Brain microvascular endothelial cell (primary cell): ENCODE measurements around the gene HBM.

Experiments used
- DNase-seq: peaks from one replicate; pipeline ENCODE4 v3.0.0-alpha.2; 2020
- H3K27ac ChIP-seq: fragments of 250-450 bp; sonication (Bioruptor Pico); 2 replicates; pipeline ENCODE4 v1.5.1; 2020; ENCODE audit warnings: mild to moderate bottlenecking, moderate library complexity
- H3K27me3 ChIP-seq: fragments of 250-450 bp; sonication (Bioruptor Pico); replicated peaks from 2 replicates; pipeline ENCODE4 v1.5.1; 2020; ENCODE audit warnings: mild to moderate bottlenecking
- H3K36me3 ChIP-seq: fragments of 250-450 bp; sonication (Bioruptor Pico); replicated peaks from 2 replicates; pipeline ENCODE4 v1.5.1; 2020; ENCODE audit warnings: mild to moderate bottlenecking
- H3K4me3 ChIP-seq: 2 replicates; pipeline ENCODE4 v1.5.1; 2011; ENCODE audit warnings: low read depth, mild to moderate bottlenecking, control low read depth, low read length, moderate library complexity
- CTCF ChIP-seq: IDR thresholded peaks from 2 replicates; pipeline ENCODE4 v1.5.1; 2011; ENCODE audit warnings: low read depth, mild to moderate bottlenecking, moderate library complexity, low read length, control low read depth, inconsistent platforms; ENCODE audit errors: missing control alignments
- in situ Hi-C: cut with HindIII; loops from 2 replicates; pipeline ENCODE4 v1.10.0; 2017; ENCODE audit warnings: low sequenced_read_pairs, low pct_ligation_motif_present

HBM gene

GRCh38 chr16:130533-131173, 35.1 kb upstream of the HBM start:
- Histone ChIP-seq H3K27ac (no peak overlapping the region), H3K4me3 (no peak overlapping the region), H3K27me3 (no peaks in the 10 kb centered on the region), H3K36me3 (no peaks in the 10 kb centered on the region)
- DNase-seq: no peak
- no peak for TF ChIP-seq CTCF
- in situ Hi-C loops: no loop called here

GRCh38 chr16:132120-132519, 33.7 kb upstream of the HBM start:
- DNase-seq: no peak
- in situ Hi-C loops: no loop called here
- Histone ChIP-seq H3K27ac (no peak overlapping the region), H3K36me3 (no peaks in the 10 kb centered on the region), H3K4me3 (no peak overlapping the region), H3K27me3 (no peaks in the 10 kb centered on the region)
- TF ChIP-seq CTCF: no peak

GRCh38 chr16:133716-134115, 32.1 kb upstream of the HBM start:
- Histone ChIP-seq H3K36me3 (no peaks in the 10 kb centered on the region), H3K27ac (no peak overlapping the region), H3K4me3 (no peak overlapping the region), H3K27me3 (no peaks in the 10 kb centered on the region)
- in situ Hi-C loops: no loop called here
- DNase-seq: no peak
- no peak for TF ChIP-seq CTCF

- Histone ChIP-seq H3K4me3 (peak overlapping the region; percentile 69), H3K27me3 (no peaks in the 10 kb centered on the region), H3K27ac (peak overlapping the region; percentile 17), H3K36me3 (no peaks in the 10 kb centered on the region)
- DNase-seq: peak; percentile 1
- in situ Hi-C loops: no loop called here
- no peak for TF ChIP-seq CTCF
Observed at GRCh38 chr16:138049-138417, 27.7 kb upstream of the HBM start.

GRCh38 chr16:140175-140857, 25.5 kb upstream of the HBM start:
- no peak overlapping the region for H3K27ac ChIP-seq
- no peaks in the 10 kb centered on the region for H3K36me3 ChIP-seq
- no peaks in the 10 kb centered on the region for H3K27me3 ChIP-seq
- H3K4me3 ChIP-seq: no peak overlapping the region
- no peak for TF ChIP-seq CTCF
- in situ Hi-C loops: no loop called here
- DNase-seq: no peak
